Stimulated activated CD8-positive, alpha-beta memory T cell treated with anti-CD3 and anti-CD28 coated beads, Interleukin-4, amount 100 ng/mL, for 1 hour (primary cell): ENCODE results near the gene MYBBP1A.

Experiments used
- DNase-seq, 2 donors: peaks; one replicate each; pipeline ENCODE4 v3.0.0-alpha.2; 2020; ENCODE audit warnings: low read depth in 2 of 2, low spot score in 1 of 2

The MYBBP1A gene

GRCh38 chr17:4572131-4572530 lies 16.9 kb upstream of the MYBBP1A start:
- no peak for DNase-seq

GRCh38 chr17:4569591-4569990 lies 14.4 kb upstream of the MYBBP1A start:
- DNase-seq, result no peak

- DNase-seq, result no peak
Measured at GRCh38 chr17:4566785-4567184, 11.6 kb upstream of the MYBBP1A start.

- DNase-seq, result peak; percentile 14
Measured at GRCh38 chr17:4565209-4566141, 10.3 kb upstream of the MYBBP1A start.

GRCh38 chr17:4562015-4562969 lies 7.1 kb upstream of the MYBBP1A start:
- DNase-seq, result no peak

- DNase-seq, result no peak
Measured at GRCh38 chr17:4560837-4561256, 5.7 kb upstream of the MYBBP1A start.

- no peak for DNase-seq
Measured at GRCh38 chr17:4560421-4560820, 5.2 kb upstream of the MYBBP1A start, which contains the start of gene GGT6. TSS of gene GGT6 (minus strand) at chr17:4560577. CDS start at chr17:4560521, 56 bp downstream.

GRCh38 chr17:4559966-4560365 lies 4.8 kb upstream of the MYBBP1A start:
- DNase-seq, result no peak

DNA sequence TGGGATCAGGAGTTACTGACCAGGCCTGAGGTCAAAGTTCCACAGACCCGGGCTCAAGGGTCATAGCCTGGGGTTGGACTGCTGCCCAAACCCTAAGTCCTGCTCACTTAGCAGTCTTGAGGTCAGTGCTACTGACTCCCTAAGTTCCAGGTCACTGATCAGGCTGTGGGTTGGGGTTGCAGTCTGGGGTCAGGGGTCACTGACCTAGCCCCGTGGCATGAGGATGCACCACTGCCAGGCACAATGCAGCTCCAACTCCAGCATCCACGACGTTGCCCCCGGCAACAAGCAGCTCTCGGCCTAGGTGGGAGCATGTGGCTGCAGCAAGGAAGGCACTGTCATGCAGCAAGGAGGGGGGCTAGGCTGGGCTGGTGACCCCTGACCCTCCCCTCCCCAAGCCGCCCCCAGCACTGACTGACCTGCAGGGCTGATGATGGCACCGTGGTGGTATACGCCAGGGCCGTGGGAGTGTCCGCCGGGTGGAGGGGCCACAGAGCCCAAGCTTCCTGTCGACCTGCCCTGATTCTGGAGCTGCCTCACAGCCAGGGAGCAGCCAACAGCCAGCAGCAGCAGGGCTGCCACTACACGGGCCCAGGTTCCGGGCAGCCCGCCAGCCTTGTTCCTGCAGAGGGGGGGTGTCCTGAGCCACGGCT lies 4.1 kb upstream of the MYBBP1A start:
- no peak for DNase-seq

GRCh38 chr17:4558347-4558971 lies 3.3 kb upstream of the MYBBP1A start:
- no peak for DNase-seq

- DNase-seq, result no peak
Measured at GRCh38 chr17:4557626-4558346, 2.6 kb upstream of the MYBBP1A start.

DNA sequence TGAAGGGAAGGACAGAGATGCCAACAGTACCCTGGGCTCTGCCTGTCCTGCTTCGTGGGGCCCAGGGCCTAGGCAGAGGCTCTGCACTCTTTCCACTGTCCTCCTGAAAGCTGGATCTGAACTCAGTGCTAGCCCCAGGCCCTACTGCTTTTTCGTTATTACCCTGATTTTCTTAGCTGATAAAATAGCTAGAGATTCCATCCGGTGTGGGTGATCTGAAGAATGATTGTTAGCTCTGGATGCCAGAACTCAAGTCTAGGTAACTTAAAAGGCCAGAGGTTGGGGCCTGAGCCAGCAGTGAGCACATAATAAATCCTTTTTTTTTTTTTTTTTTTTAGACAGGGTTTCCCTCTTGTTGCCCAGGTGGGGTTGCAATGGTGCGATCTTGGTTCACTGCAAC lies 1.8 kb upstream of the MYBBP1A start:
- no peak for DNase-seq

DNA sequence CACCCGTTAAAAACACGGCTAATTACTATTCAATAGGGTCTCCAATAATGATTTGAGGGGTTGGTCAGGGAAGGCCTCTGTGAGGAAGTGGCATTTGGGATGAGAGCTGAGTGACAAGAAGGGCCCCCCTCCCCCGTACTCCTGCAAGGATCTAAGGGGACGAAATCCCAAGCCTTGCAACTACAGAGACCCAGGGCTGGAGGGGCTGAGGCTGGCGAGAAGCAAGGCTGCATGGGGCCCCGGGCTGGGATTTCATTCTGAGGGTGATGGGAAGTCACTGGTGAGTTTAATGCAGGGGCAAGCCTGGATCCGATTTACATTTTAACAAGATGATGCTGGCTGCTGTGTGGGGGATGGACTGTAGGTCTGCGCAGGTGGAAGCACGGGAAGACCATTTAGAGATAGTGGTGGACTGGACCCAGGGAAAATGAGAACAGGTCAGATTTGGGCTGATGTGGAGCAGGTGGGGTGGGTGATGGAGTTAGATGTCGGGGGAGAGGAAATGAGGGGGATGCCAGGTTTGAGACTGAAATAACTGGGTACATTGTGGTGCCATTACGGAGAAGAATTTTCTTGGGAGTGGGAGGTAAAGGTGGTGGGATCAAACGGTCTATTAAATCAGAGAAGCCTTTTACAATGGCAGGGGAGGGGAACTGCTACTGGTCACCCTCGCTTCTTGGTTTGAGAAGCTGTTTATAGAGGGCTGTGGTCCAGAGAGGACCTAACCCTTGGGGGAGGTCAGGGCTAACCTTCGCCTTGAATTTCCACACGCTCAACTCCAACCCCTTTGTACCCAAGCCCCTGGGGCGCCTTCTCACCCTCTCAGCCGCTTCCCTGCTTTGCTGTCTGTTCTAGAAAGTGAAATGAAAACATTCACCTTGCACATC lies 932 bp upstream of the MYBBP1A start:
- DNase-seq, result no peak

DNA sequence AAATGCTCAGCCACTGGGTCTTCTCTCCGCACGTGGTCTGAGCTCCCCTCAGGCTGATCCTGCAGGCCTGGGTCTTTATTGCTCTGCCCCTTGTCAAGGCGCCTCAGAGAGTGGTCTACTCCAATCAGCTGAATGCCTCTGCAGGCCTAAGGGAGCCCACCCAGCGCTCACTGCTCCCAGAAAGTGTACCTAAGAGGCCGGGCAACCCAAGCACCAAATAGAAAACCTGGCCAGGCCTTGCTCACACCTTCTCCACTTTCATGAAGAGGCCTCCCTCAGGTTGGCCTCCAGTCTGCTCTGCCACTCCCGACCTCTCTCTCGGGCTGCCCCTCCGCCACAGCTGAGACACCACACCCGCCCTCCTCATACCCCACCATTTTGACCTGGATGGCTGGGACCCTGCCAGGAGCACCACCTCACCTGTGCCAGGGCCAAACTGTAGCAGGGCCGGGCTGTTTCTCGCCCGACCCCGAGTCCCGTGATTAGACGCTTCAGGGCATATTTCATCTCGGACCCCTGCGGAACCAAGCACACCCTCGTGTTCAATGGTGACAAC lies 665 bp downstream of the MYBBP1A start:
- no peak for DNase-seq

- no peak for DNase-seq
Measured at GRCh38 chr17:4553669-4554068, 1.5 kb downstream of the MYBBP1A start.

GRCh38 chr17:4551796-4552525 lies 3.2 kb downstream of the MYBBP1A start:
- no peak for DNase-seq

- no peak for DNase-seq
Measured at GRCh38 chr17:4551141-4551540, 4.0 kb downstream of the MYBBP1A start.

DNA sequence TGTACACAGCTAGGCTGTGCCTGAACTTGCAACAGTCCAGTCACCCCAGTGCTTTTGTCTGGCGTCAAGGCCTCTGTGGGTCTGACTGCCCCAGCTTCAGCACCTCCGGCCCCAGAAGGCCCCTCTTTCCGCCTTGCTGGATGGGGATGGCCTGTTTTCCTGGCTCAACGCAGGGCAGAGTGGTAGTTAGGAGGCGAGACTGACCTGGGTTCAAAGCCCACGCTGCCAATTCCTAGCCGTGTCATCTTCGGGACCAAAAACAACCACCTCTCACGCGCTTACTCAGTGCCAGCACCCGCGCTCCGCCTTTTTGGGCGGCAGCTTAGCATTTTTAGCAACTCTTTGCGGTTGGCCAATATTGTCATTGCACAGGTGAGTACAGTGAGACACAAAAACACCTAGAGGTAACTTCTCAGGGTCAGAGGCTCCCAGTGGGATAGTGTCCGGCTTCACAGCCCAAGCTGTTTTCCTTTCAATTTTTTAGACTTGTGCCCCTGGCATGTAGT lies 4.6 kb downstream of the MYBBP1A start:
- no peak for DNase-seq
